HCT116 (cell line): ENCODE results near the gene NEURL2. TPM values are rescaled to one million over a fixed set of nuclear protein-coding genes. Genes with fewer than 3 reads are reported as not detected.

Experiments
- ATAC-seq: fragments of 200-7000 bp; cut with Tn5 transposase; 2 replicates; pipeline ENCODE4 v1.9.1; 2020; ENCODE audit warnings: mild to moderate bottlenecking, moderate library complexity
- BruUV-seq: library from RNA; stranded (reverse); fragments of 400-500 nt; replicated peaks from 2 replicates; lab custom pipeline; 2021; lab: Mats Ljungman, UMichigan
- CTCF ChIA-PET: fragments of 300-600 bp; sonication (Branson Sonifier 250); formaldehyde crosslinking; loops from one replicate; lab custom pipeline; 2021; ENCODE audit warnings: antibody characterized with exemption; lab: Charles Lee
- POLR2A ChIA-PET: fragments of 300-600, 350-600 bp; sonication (Branson Sonifier 250); formaldehyde crosslinking; loops from one replicate; lab custom pipeline; 2021; ENCODE audit warnings: antibody characterized with exemption; lab: Charles Lee
- RAD21 ChIA-PET, 2 experiments: fragments of 300-600 bp; sonication (Branson Sonifier 250); formaldehyde crosslinking; loops; one replicate each; lab custom pipeline; 2023; ENCODE audit warnings: low total read pairs in 2 of 2; ENCODE audit not compliant: uncharacterized antibody in 2 of 2, unreplicated experiment in 2 of 2, low non-redundant PET in 1 of 2; lab: Charles Lee
- DNase-seq: peaks from one replicate; pipeline ENCODE4 v3.0.0-alpha.2; 2010; ENCODE audit warnings: low read depth, low spot score
- H2AFZ ChIP-seq: fragments of 200-600 bp; shearing (Covaris generic), sonication (generic); 2 replicates; pipeline ENCODE4 v1.6.1; 2017; ENCODE audit warnings: low read depth, mixed run types, mixed read lengths, antibody characterized with exemption, low read length; ENCODE audit not compliant: poor library complexity, severe bottlenecking
- H3K27ac ChIP-seq: 2 replicates; pipeline ENCODE4 v1.5.1; 2012; ENCODE audit warnings: low read depth, low read length
- H3K27me3 ChIP-seq: fragments of 200-600 bp; sonication (generic); 2 replicates; pipeline ENCODE4 v1.6.1; 2016; ENCODE audit warnings: mixed run types, low read length, mixed read lengths; ENCODE audit not compliant: insufficient read depth
- H3K36me3 ChIP-seq, 2 experiments: fragments of 200-500 bp in 1 of 2; fragments of 200-600 bp in 1 of 2; sonication (Bioruptor generic) in 1 of 2; sonication (generic) in 1 of 2; 2 replicates each; pipeline versions ENCODE4 v1.5.1 to v1.6.1; 2014 to 2016; ENCODE audit warnings: low read length in 2 of 2, inconsistent platforms in 1 of 2, mixed read lengths in 1 of 2, mixed run types in 1 of 2; ENCODE audit not compliant: insufficient read depth in 2 of 2, control insufficient read depth in 1 of 2
- H3K4me1 ChIP-seq, 2 experiments: fragments of 200-600 bp in 1 of 2; sonication (generic) in 1 of 2; 2 replicates each; pipeline versions ENCODE4 v1.5.1 to v1.6.1; 2012 to 2017; ENCODE audit warnings: low read length in 2 of 2, inconsistent platforms in 1 of 2, mild to moderate bottlenecking in 1 of 2, mixed read lengths in 1 of 2, mixed run types in 1 of 2, moderate library complexity in 1 of 2; ENCODE audit not compliant: insufficient read depth in 2 of 2, control insufficient read depth in 1 of 2
- H3K4me2 ChIP-seq: fragments of 200-600 bp; sonication (generic); 2 replicates; pipeline ENCODE4 v1.6.1; 2017; ENCODE audit warnings: mixed run types, low read length, mixed read lengths
- H3K4me3 ChIP-seq, 2 experiments: fragments of 200-600 bp in 1 of 2; sonication (generic) in 1 of 2; replicated peaks in 1 of 2; 2 replicates each; pipeline ENCODE4 v1.5.1; 2011 to 2016; ENCODE audit warnings: low read length in 2 of 2, control low read depth in 1 of 2, low read depth in 1 of 2, mild to moderate bottlenecking in 1 of 2, mixed read lengths in 1 of 2, mixed run types in 1 of 2
- H3K79me2 ChIP-seq: fragments of 200-600 bp; sonication (generic); 2 replicates; pipeline ENCODE4 v1.6.1; 2017; ENCODE audit warnings: mild to moderate bottlenecking, mixed run types, low read length, moderate library complexity, mixed read lengths; ENCODE audit not compliant: insufficient read depth
- H3K9ac ChIP-seq: fragments of 200-600 bp; sonication (generic); 2 replicates; pipeline ENCODE4 v1.6.1; 2016; ENCODE audit warnings: low read length, mixed read lengths
- H3K9me2 ChIP-seq: fragments of 200-600 bp; sonication (generic), shearing (Covaris generic); 2 replicates; pipeline ENCODE4 v1.6.1; 2017; ENCODE audit warnings: mixed run types, mild to moderate bottlenecking, moderate library complexity; ENCODE audit not compliant: insufficient read depth
- H3K9me3 ChIP-seq, 2 experiments: fragments of 200-500 bp in 1 of 2; fragments of 200-600 bp in 1 of 2; sonication (Bioruptor generic) in 1 of 2; sonication (generic) in 1 of 2; 2 replicates each; pipeline ENCODE4 v1.6.1; 2014 to 2017; ENCODE audit warnings: low read length in 2 of 2, mixed read lengths in 2 of 2, inconsistent platforms in 1 of 2, low read depth in 1 of 2, mild to moderate bottlenecking in 1 of 2, mixed run types in 1 of 2, moderate library complexity in 1 of 2; ENCODE audit not compliant: control insufficient read depth in 1 of 2, insufficient read depth in 1 of 2
- H4K20me1 ChIP-seq: fragments of 200-600 bp; sonication (generic), shearing (Covaris generic); 2 replicates; pipeline ENCODE4 v1.6.1; 2017; ENCODE audit warnings: mixed run types, mild to moderate bottlenecking, moderate library complexity; ENCODE audit not compliant: insufficient read depth
- ATF3 ChIP-seq: IDR thresholded peaks from 2 replicates; pipeline ENCODE4 v1.6.1; 2012
- CBX3 ChIP-seq: IDR thresholded peaks from 2 replicates; pipeline ENCODE4 v1.6.1; 2012; ENCODE audit warnings: low read depth
- ELF1 ChIP-seq: IDR thresholded peaks from 2 replicates; pipeline ENCODE4 v1.6.1; 2012; ENCODE audit warnings: low read depth, borderline replicate concordance
- EZH2phosphoT487 ChIP-seq: fragments of 200-600 bp; IDR thresholded peaks from 2 replicates; pipeline ENCODE4 v1.6.1; 2018; ENCODE audit warnings: antibody characterized with exemption, borderline replicate concordance
- POLR2A ChIP-seq: IDR thresholded peaks from 2 replicates; pipeline ENCODE4 v1.7.0; 2011; ENCODE audit warnings: borderline replicate concordance; ENCODE audit not compliant: insufficient read depth, insufficient read length; ENCODE audit errors: extremely low read depth
- RAD21 ChIP-seq: IDR thresholded peaks from 2 replicates; pipeline ENCODE4 v1.6.1; 2012; ENCODE audit warnings: low read depth, mild to moderate bottlenecking
- SP1 ChIP-seq: IDR thresholded peaks from 2 replicates; pipeline ENCODE4 v1.6.1; 2012; ENCODE audit warnings: low read depth
- SRF ChIP-seq: IDR thresholded peaks from 2 replicates; pipeline ENCODE4 v1.6.1; 2012; ENCODE audit warnings: low read depth
- YY1 ChIP-seq: IDR thresholded peaks from 2 replicates; pipeline ENCODE4 v1.6.1; 2011; ENCODE audit warnings: low read length, low read depth, moderate library complexity, mild to moderate bottlenecking; ENCODE audit not compliant: insufficient replicate concordance; ENCODE audit errors: extremely low read depth
- ZFX ChIP-seq: fragments of 450-650 bp; IDR thresholded peaks from 2 replicates; pipeline ENCODE4 v1.6.1; 2017
- ZNF274 ChIP-seq: fragments of 200-500 bp; sonication (Bioruptor generic); IDR thresholded peaks from 2 replicates; pipeline ENCODE4 v1.6.1; 2014; ENCODE audit warnings: mild to moderate bottlenecking, low read depth, low read length, inconsistent platforms
- intact Hi-C: fragments of 100-400 bp; cut with micrococcal nuclease; formaldehyde crosslinking; loops from 2 replicates; pipeline ENCODE4 v1.10.0; 2022
- total RNA-seq: library from RNA; stranded (reverse); gene quantifications from one replicate; pipeline ENCODE4 v1.2.1, GENCODE V29; 2021; ENCODE audit not compliant: unreplicated experiment
- TF ChIP-seq, protein P1 (sequence below): IDR thresholded peaks from 2 replicates; pipeline ENCODE4 v1.6.1; 2012
- TF ChIP-seq, protein P2 (sequence below): IDR thresholded peaks from 2 replicates; pipeline ENCODE4 v1.6.1; 2011; ENCODE audit warnings: mild to moderate bottlenecking, low read length, moderate library complexity; ENCODE audit not compliant: insufficient replicate concordance; ENCODE audit errors: extremely low read depth

Gene NEURL2
- total RNA-seq, 1 experiment from 2014 or later = 0.96 TPM

DNA sequence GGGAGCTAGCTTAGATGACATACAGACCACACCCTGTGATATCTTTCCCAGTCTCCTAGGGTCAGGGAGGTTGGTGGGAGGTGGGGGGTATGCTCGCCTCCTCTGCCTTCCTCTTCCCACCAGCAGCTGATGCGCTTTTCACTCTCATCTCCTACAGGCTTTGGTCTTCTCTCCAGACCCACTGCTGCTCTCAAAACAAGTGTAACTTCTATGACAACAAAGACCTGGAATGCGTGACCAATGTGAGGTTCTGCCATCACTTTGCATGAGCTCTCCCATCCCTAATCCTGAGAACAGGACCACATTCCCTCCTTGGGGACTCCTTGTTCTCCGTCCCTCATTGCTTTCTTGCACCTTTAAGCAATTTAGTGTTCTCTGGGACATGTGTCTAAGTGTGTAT lies 2.8 kb upstream of the NEURL2 start:
- Histone ChIP-seq H3K4me3 (no peak overlapping the region), H3K9ac (no peak overlapping the region), H2AFZ (no peak overlapping the region), H3K36me3 (peaks cover 6 to 21% of the 10 kb centered on the region in 2 experiments; a peak in 3 of 4 replicates), H3K27ac (no peak overlapping the region), H3K9me2 (no peaks in the 10 kb centered on the region), H3K4me1 (peaks cover 10 to 18% of the 10 kb centered on the region in 2 experiments; a peak in 3 of 4 replicates), H3K4me2 (no peak overlapping the region), H4K20me1 (no peaks in the 10 kb centered on the region), H3K9me3 (no peaks in the 10 kb centered on the region), H3K79me2 (peaks cover 4% of the 10 kb centered on the region; the same call in 1 of the 2 replicates), H3K27me3 (no peaks in the 10 kb centered on the region)
- ChIA-PET CTCF (no interaction called here), RAD21 (interaction anchor here in 1 of 2 experiments (0.6 kb wide), 1 partner anchor 881 kb away, joined by 3 read pairs; no protein-coding TSS in a partner anchor), POLR2A (no interaction called here)
- DNase-seq = no peak
- intact Hi-C loops = no loop called here
- no TSS peak for BruUV-seq
- TF ChIP-seq ZFX (no peak), RAD21 (no peak), POLR2A (no peak), EZH2phosphoT487 (no peak), CBX3 (no peak), SRF (no peak)
- TF ChIP-seq, protein P1, sequence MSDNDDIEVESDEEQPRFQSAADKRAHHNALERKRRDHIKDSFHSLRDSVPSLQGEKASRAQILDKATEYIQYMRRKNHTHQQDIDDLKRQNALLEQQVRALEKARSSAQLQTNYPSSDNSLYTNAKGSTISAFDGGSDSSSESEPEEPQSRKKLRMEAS = no peak
- ATAC-seq = no peak

DNA sequence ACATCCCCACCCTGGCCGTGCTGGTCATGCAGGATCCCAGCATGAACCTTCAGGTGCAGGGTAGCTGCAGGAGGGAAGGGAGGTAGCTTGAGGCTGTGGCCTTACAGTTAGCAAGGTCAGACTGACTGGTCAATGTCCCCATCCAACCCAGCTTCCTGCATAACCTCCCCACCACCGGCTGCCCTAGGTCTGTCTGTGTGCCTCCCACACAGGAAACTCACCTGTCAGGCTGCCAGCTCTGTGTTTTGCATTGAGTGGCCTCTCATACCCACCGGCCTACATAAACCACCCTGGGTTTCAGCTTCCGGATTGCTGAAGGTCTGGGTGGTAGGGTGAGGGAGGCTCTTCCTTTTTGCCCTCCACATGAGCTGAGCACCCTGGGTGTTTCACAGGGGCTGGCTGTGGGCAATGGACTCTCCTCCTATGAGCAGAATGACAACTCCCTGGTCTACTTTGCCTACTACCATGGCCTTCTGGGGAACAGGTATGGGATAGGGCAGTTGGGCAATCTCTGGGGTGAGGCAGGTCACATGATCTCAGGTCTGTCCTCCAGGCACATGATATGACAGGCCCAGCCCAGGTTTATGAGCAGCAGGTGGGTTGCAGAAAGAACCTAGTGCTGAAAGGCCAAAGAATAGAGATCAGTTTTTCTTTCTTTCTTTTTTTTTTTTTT lies 2.0 kb upstream of the NEURL2 start:
- Histone ChIP-seq H2AFZ (no peak overlapping the region), H4K20me1 (no peaks in the 10 kb centered on the region), H3K4me3 (no peak overlapping the region), H3K9me2 (no peaks in the 10 kb centered on the region), H3K27ac (no peak overlapping the region), H3K36me3 (peaks cover 6 to 21% of the 10 kb centered on the region in 2 experiments; a peak in 3 of 4 replicates), H3K4me2 (no peak overlapping the region), H3K4me1 (peaks cover 10 to 18% of the 10 kb centered on the region in 2 experiments; a peak in 3 of 4 replicates), H3K9me3 (no peaks in the 10 kb centered on the region), H3K79me2 (peaks cover 4% of the 10 kb centered on the region; the same call in 1 of the 2 replicates), H3K9ac (no peak overlapping the region), H3K27me3 (no peaks in the 10 kb centered on the region)
- POLR2A ChIA-PET = interaction anchor here (0.9 to 1.1 kb wide), 2 partner anchors 12 to 41 kb away, joined by 3 to 4 read pairs; partner anchors contain the start of gene ZSWIM1
- intact Hi-C loops = no loop called here
- DNase-seq (no peak), ATAC-seq (no peak)
- CTCF ChIA-PET = interaction anchor here (1.5 kb wide), 1 partner anchor 12 kb away, joined by 4 read pairs; no protein-coding TSS in a partner anchor
- TF ChIP-seq, protein P2, sequence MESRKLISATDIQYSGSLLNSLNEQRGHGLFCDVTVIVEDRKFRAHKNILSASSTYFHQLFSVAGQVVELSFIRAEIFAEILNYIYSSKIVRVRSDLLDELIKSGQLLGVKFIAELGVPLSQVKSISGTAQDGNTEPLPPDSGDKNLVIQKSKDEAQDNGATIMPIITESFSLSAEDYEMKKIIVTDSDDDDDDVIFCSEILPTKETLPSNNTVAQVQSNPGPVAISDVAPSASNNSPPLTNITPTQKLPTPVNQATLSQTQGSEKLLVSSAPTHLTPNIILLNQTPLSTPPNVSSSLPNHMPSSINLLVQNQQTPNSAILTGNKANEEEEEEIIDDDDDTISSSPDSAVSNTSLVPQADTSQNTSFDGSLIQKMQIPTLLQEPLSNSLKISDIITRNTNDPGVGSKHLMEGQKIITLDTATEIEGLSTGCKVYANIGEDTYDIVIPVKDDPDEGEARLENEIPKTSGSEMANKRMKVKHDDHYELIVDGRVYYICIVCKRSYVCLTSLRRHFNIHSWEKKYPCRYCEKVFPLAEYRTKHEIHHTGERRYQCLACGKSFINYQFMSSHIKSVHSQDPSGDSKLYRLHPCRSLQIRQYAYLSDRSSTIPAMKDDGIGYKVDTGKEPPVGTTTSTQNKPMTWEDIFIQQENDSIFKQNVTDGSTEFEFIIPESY = no peak
- TF ChIP-seq ATF3 (no peak), ELF1 (no peak), SP1 (no peak), ZNF274 (no peak), CBX3 (no peak), YY1 (no peak), SRF (no peak)
- RAD21 ChIA-PET = interaction anchor here (0.6 kb wide), 2 partner anchors 93 to 880 kb away, joined by 3 read pairs; no protein-coding TSS in a partner anchor
- BruUV-seq = TSS peak; percentile 36
